ENCODE data around the gene GRPEL2.

Gene GRPEL2

DNA sequence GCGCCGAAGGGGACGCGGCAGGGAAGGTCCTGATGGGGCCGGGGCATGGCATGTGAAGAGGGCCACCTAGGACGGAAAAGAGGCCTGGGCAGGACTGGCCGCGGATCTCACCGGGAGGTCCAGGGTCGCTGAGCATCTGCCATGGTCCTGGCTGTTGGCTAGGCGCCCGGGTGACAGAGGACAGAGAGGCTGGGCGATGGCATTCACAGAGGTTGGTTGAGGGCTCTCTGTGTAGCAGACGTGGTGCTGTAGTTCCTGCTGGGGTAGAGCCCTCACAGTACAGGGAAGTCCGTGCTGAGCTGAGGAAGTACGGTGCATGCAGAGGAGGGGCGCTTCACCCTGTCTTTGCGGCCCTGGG, 13.0 kb downstream of the GRPEL2 start:
- peak; percentile 51 for DNase-seq

DNA sequence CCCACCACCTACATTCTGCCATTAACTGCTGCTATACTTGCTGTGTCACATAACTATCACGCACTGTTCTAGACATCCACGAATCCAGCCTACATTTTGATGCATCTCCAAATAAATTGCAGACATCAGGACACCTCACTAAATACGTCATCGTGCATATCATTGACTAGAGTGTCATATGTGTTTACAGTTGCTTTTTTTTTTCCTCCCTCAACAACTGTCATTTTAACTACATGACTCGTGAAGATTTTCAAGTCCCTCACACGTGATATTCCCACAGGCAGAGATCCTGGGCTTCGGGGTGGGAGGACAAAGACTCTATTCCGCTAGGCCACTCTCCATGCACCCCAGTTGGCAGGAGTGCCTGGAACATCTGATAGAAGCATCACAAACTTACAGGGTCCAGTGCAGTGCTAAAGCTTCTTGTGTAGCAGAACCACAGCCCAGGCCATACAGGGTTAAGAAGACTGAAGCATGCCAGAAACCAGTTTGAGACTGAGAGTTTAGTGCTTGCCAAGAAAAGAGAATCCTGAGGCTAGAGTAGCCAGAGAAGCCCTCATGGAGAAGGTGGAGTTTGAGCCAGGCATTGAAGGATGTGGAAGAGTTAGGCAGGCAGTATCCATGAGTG, 13.7 kb downstream of the GRPEL2 start:
- DNase-seq = no peak

DNA sequence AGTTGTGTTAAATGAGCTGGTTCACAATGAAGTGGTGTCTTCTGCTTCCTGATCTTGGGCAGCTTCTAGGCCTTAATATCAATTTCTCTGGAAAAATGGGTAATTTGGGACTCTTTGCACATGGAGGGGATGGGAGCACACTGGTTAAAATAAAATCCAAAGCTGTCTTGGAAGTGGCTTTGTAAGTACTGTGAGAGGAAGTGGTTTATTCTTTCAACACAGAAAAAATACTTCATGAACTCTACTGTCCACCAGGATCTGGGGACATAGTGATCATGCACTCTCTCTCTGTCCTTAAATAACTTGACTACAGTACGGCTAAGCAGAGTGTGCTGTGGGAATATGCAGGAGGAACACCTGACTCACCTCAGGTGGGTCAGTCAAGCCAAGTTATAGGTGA, 15.0 kb downstream of the GRPEL2 start:
- no peak for DNase-seq

DNA sequence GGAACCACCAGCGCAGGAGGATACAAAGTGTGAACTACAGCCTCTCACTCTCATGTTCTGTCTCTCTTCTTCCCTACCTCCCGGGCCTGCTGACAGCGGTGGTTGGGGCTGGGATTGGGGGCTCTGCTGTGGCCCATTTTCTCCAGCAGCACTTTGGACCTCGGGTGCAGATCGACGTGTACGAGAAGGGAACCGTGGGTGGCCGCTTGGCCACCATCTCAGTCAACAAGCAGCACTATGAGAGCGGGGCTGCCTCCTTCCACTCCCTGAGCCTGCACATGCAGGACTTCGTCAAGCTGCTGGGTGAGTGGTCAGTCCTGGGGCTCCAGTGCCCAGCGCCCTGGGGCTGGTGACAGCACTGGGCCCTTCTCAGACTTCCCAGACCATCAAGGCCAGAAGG, 17.2 kb downstream of the GRPEL2 start:
- DNase-seq = no peak

DNA sequence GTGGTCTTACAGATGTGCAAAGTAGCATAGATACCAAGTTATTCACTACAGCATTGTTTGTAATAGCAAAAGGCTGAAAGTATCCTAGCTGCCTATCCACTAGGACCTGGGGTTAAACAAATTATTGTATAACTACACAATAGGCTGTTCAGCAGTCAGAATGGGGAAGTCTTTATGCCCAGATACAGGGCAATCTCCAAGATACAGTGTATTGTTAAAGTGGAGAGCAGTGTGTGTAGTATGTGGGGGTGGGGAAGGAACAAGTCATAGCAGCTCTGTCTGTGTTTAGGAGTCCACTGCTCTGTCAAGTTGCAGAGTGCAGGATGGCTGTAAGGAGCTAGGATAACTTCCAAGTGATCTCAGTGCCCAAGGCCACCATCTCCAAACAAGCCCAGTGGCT, 18.1 kb downstream of the GRPEL2 start:
- DNase-seq = no peak

DNA sequence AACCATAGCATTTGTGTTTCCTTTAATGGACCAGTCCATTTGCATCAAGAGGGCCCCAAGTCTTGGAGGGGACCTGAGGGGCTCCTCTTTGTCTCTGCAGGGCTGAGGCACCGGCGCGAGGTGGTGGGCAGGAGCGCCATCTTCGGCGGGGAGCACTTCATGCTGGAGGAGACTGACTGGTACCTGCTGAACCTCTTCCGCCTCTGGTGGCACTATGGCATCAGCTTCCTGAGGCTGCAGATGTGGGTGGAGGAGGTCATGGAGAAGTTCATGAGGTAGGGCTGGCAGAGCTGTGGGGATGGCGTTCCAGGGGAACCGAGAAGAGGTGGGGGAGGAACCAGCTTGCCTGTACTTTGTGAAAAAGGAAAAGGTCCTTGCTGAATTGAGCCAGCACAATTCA, 18.6 kb downstream of the GRPEL2 start:
- DNase-seq = no peak

DNA sequence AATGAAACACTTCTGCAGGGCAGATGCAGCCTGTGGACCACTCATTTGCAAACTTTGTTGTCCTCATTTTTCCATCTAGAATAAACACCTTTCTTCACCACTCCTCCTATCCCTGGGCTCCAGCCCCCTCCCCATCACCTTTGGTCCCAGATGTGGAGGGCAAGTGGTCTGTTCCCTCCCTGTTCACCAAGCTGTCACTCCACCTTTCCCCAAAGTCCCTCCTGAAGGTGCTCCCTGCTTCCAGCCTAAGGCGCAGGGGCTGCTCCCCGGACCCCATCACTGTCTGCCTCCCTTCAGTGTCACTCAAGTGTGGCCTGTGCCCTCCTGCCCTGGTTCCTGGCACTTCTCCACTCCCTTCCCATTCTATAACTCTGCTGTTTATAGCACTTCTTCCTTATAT, 19.4 kb downstream of the GRPEL2 start:
- no peak for DNase-seq

DNA sequence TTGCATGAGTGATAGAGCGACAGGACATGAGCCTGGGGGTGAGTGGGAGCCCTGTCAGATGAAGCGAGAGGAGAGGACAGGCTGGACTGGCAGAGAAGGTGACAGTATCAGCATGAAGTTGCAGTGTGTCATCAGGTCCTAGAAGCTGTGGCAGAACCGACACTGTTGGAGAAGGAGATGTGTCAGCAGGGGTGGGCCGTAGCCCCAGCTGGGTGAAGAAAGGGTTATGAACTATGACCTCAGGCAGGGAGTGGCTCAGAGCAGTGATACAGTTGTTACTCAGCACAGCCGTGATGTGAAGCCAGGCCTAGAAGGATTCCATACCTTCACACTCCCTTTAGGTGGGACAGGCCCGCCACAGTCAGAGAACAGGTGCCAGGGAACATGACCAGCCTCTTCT, 20.1 kb downstream of the GRPEL2 start:
- DNase-seq = no peak

DNA sequence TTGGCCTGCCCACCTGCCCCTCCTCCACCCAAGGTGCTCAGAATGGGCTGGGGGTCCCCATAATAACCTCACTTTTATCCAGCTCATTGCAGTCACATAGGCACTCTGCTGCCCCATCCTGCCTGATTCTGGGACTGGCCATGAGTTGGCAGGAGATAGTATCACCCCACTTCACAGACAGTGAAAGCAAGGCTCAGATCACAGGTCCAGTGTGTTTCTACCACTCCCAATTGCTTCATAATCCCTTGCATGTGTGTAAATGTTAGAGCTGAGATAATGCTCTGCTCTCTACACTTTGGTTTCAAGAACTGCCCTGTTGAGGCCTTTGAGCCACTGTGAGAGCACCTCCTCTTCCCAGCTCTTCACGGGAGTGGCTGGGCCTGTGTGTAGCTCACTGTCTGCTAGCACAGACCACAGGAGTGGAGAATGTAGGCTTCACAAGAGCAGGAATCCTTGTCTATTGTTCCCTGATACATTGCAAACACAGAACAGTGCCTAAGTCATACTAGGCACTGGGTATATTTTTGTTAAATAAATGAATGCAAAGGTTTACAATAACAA, 20.9 kb downstream of the GRPEL2 start:
- DNase-seq = no peak

DNA sequence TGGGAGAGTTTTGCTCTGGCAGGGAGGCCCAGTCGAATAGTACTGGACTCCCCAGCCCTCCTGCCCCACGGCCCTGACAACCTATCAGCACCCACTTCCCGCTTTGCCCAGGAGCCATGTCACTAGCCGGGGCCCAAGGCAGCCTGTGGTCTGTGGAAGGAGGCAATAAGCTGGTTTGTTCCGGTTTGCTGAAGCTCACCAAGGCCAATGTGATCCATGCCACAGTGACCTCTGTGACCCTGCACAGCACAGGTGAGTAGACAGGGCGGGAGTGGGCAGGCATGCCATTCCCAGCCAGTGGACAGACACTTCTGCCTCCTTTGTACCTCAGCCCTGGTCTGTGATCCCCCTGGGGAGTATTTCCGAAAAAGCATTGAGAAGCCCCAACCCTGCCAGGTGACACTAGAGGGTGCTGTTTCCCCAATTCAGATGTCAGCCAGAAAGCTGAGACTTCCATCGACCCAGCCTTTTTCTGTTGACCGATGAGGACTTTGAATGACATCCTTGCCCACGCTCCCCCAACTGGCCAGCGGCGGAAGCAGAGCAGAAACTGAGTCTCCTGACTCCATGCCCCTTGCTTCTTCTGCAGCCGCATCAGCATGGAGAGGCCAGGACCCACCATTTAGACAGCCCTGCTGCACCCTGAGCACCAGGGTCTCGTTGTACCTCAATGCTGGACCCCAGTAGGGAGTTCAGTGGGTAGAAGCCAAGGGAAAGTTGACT, 22.1 kb downstream of the GRPEL2 start:
- DNase-seq = peak; percentile 56

DNA sequence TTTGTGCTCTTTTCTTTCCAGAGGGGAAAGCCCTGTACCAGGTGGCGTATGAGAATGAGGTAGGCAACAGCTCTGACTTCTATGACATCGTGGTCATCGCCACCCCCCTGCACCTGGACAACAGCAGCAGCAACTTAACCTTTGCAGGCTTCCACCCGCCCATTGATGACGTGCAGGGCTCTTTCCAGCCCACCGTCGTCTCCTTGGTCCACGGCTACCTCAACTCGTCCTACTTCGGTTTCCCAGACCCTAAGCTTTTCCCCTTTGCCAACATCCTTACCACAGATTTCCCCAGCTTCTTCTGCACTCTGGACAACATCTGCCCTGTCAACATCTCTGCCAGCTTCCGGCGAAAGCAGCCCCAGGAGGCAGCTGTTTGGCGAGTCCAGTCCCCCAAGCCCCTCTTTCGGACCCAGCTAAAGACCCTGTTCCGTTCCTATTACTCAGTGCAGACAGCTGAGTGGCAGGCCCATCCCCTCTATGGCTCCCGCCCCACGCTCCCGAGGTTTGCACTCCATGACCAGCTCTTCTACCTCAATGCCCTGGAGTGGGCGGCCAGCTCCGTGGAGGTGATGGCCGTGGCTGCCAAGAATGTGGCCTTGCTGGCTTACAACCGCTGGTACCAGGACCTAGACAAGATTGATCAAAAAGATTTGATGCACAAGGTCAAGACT, 22.8 kb downstream of the GRPEL2 start:
- DNase-seq = no peak

DNA sequence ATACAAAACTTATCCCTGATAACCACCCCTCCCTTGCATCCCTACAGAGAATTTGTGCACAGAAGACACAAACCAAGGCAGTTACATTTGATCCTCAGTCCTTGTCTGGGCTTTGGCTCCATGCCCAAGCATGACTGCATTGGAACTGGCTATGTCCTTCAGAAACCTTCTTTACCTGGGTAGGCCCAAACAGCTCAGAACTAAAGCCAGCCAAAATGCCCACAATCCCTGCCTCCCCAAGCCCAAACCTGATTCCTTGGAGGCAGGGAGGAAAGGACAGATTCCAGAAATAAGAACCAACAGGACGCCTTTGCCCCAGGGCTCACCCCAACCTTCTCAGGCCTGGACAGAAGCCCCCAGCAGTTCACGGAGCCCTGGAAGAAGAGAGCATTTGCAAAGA, 25.6 kb downstream of the GRPEL2 start:
- DNase-seq = no peak

DNA sequence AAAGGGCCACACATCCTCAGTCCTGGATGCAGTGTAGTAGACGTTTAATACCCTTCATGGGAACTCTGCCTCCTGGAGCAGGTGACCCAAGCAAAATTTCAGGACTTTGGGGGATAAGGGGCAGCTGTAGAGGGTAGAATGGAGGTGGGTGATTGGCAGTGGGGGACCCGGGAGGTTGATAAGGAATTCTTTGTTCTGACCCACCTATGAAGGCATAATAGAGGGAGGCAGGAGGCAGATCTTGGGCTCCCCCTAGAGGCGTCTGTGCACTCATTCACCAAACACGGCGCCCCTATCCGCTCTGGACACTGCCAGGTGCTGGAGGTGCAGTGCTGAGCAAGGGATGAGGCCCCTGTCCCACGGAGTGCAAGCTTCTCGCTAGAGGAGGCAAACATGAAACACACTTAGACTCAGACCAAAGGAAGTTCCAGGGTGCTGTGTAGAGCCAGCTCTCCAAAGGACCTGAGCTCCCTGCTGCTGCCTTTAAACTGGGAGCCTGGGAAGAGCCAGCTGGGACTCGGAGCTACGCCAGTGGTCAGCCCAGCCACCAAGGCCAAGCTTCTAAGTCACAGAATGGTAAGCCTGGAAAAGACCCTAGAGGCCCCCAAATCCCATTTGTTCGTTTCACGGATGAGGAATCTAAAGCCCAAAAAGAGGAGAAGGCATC, 26.1 kb downstream of the GRPEL2 start:
- peak; percentile 52 for DNase-seq

DNA sequence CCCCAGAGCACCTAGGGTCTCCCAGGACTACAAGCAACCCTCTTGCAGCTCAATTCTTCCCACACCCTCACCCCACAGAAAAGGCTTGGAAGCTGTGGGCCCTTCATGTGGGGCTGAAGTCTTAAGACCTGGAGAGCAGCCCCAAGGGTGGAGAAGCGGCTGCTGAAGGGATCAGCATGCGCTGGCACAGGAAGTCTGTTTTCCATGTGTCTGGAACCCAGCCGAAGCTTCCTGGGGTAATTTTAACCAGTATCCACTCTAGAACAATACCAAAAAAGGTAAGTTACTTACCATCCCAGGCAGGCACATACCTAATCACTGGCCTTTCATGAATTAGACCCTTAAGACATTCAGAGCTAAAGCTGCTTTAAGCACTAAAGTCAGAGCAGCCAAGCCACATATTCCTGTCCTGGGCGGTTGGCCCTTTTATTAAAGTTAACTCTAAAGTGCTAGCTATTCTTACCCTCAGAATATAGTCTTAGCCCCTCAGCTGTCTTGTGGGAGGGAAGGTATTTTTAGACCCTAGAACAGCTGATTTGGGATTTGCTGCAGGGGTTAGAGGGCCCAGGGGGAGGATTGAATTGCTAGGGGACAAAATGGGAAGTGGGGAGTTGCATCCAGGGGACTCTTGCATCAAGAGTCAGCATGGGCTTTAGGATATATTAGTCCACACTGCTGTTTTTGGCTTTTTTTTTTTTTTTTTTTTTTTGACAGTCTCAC, 26.9 kb downstream of the GRPEL2 start:
- DNase-seq = no peak

DNA sequence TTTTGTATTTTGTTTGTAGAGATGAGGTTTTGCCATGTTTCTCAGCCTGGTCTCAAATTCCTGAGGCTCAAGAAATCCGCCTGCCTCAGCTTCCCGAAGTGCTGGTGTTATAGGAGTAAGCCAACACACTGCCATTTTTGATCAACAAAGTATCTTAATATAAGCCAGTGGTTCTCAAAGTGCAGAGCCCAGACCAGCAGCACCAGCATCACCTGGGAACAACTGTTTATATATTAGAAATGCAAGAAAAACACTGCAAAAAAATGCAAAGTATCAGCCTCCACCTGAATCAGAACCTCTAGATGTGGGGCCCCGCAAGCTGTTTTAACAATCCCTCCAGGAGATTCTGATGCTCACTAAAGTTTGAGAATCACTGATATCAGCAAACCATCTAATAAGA, 27.6 kb downstream of the GRPEL2 start:
- no peak for DNase-seq

DNA sequence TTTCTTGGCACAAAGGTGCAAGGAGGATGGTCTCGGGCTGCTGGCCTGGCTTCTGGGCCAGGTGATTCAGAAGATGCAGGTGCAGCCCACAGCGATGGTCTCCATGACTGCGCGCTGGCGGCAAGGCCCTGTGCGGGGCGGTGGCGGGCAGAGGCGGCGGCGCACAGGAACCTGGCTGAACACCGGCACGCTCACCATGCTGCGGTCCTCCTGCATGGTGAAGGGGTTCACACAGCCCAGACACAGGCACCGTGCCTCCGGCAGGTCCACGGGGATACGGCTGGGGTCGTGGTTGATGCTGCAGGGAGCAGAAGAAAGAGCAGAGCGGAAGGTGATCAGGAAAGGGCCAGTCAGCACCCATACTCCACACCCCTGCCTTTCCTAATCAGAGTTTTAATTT, 29.0 kb downstream of the GRPEL2 start:
- DNase-seq = no peak

DNA sequence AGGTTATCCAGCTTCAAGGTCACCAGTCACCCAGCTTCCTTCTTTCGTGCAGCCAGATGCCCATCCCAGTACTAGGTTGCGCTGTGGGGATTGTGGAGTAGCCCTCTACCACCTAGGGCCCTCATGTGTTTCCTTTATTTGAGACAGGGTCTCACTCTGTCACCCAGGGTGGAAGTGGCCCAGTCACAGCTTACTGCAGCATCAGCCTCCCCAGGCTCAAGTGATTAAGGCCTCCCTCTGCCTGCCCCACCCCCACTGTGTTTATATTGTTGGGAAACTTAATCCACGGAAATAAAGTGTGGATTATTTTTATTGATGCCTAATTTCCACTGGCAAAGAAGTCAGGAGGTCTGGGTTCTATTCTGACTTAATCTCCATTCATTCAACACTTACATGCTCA, 29.5 kb downstream of the GRPEL2 start:
- DNase-seq = no peak

DNA sequence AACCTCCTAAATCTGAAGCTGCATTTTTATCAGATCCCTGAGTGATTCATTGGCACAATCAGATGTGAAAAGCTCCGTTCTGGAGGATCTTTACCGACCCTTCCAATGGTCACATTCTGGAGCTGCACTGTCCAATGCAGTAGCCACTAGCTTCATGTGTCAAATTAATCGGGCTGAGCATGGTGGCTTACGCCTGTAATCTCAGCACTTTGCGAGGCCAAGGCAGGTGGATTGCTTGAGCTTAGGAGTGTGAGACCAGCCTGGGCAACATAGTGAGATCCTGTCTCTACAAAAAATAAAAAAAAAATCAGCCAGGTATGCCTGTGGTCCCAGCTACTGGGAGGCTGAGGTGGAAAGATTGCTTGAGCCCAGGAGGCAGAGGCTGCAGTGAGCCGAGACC, 30.1 kb downstream of the GRPEL2 start:
- no peak for DNase-seq

DNA sequence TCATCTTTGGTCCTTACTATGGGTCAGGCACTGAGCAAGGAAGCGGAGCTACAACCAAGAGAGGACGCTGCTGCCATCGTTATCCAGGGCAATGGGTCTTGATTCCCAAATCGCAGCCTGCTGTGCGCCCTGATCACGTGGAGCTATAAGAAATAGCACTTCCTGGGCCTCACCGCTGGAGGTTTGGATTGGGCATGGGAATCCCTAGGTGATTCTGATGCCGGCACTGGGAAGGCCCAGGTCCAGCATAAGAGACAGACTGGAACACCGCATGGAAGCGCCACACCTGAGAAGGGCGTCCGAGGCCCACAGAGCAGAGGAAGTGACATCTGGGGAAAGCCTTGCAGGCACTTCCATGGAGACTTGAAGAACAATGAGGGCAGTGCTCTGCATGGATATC, 30.8 kb downstream of the GRPEL2 start:
- DNase-seq = no peak

DNA sequence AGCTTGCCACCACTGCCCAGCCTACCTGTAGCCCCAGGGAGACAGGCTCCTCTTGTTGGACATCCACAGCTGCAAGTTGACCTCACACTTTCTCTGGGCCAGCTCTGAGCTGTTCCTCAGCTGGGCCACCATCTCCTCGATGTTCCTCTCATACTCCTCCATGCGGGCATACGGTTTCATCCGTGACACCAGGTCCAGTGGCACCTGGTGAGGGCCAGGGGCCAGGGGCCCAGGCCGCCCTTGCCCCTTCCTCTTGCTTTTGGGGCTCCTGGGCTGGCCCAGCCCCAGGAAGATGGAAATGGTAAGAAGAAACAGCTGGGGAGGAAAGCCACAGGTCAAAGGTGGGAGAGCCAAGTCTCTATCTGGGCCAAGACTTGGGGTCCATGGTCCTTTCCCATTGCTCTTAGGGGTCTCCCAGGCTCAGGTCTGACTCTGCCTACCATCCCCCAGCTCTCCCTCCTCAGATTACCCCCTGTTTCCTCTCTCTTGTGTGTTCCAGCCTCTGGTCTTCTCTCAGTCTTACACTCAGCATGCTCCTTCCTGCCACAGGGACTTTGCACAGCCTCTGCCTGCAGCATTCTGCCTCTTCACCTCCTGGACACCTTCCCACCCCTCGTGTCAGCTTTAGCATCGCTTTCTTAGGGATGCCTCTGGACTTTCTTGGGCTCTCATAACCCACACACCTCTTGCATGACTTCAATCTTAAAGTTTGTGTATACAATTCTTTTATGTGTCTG, 31.6 kb downstream of the GRPEL2 start:
- DNase-seq = no peak

DNA sequence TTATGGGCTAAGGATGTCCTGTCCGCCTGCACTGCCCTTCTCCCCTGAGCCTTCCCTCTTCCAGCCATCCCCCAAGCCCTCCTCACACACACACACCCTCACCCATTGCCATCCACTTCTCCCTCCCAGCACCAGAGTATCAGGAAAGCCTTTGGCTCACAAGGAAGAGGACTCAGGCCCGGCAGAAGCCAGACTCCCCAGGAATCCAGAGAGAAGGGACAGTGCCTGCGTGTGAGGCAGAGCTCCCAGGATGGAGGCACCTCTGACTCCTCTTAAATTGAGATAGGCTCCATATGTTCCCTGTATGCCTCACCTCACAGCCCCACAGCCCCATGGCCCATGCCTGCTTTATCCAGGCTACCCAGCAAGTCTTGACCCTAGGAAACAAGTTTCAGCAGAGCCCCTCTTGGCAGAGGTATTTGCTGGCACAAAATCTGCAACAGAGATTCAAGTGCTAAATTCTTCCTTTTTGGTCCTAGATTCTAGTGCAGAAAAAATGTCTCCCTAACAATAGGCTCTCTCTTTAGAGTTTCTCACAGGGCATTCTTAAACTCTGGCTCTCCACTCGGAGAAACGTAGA, 33.0 kb downstream of the GRPEL2 start:
- no peak for DNase-seq
